ENCODE measurements around the gene TRMT1.

Gene TRMT1

DNA sequence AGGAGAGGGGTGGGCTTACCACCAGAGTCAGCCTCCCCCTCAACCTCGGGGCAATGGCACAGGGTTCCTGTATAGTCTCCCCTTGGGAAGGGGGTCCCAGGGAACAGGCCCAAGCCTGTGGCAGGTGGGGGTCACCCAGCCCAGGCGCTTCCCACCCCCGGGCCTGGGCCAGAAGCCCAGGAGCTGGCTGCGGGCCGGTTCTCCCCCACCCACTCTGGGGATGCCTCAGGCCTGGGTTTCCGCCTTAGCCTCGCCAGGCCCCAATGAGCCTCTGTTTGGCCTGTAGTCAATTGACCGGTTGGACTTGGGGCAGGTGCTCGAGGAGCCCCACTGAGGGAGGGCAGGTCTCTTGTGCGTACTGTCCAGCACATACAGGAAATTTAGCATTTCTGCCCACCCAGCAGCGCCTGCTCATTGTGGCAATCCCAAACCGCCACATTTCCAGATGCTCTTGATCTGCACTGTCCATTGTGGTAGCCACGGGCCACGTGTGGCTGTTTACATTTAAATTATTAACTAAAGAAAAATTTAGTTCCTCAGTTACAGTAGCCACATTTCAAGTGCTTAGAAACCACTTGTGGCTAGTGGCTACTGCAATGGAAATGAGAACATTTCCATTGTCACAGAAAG, 23.8 kb downstream of the TRMT1 start:
- FAIRE-seq (no peak), DNase-seq (ENCODE audit: insufficient read length, low spot score) (no peak)

DNA sequence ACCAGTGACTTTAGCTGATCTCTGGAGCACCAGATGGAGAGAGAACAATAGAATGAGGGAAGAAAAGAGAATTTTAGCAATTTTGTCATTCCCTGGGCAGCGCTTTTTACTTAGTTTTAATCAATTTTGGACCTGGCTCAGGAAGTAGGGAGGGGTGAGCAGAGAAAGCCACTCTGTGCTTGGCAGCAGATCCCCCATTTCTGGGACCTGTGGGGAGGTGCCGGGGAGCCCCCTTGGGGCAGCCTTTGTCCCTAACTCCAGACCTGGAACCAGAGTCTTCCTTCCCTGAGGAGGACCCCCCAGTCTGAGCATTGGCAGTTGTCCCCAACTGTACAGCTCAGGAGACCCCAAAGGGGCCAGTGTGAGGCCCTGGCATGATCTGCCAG, 24.4 kb downstream of the TRMT1 start:
- DNase-seq (ENCODE audit: insufficient read length, low spot score) (no peak), FAIRE-seq (no peak)

DNA sequence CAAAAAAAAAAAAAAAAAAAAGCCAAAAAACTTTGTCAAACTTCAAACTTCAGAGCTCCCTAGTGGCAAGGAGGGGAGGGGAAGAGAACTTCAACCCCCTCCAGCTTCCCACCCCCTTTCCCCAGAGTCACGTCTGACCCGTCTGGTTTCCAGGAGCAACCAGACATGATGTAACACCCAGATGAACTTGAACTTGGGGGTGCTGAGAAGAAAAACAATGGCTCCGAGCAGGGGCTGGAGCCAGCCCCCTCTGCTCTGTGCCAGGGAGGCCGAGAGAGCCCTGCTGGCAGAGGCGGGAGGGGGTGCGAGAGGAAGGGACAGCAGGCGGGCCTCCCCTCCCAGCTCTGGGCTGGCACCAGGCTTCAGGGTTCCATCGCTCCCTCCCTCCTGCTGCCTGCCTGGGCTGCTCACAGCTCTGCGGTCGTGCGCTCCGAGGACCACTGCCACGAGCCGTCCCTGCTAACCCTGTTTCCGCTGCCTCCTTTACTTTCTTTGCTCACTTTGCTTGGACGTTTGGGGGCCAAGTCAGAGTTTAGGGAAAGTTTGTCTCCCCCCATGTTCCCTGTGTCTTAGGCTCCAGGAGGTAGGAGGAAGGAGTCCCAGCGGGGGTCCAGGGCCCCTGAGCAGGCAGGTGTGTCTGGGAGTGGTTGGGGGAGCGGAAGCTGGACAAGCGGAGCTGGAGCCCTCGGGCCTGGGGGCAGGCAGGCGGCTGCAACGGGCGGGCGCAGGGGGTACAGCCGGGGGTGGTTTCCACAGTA, 25.0 kb downstream of the TRMT1 start:
- DNase-seq (ENCODE audit: insufficient read length, low spot score) (no peak), FAIRE-seq (no peak)

DNA sequence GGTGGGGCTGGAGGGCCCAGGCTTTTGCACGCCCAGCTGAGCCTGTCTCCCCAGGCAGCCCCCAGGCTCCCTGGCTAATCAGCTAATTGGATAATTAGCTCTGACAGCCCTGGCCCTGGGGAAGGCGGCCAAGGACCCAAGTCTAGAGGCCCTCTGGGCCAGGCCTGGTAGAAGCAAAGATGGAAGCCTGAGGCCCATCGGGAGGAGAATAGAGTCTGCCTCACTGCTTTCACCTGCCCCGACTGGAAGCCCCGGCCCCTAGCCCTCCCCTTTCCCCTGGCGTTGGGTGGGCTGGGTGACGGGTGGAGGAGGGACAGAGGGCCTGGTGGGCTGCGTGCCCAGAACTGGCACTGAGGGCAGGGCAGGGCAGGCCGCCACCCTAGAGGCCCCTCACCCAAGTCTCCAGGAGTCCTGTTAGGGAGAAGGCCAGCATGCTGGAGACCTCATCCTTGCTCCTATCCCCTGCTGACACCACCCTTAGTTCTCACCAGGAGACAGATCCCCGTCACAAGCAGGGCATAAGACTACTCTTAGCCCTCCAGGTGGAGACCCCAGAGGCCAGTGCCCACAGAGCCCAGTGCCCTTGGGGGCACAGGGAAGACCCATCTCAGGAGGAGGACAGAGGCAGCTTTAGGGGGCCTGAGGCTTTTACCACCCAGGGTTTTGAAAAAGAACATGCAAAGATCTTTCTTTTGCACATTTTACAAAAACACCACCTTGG, 25.9 kb downstream of the TRMT1 start:
- FAIRE-seq = no peak
- no peak for DNase-seq (ENCODE audit: insufficient read length, low spot score)

DNA sequence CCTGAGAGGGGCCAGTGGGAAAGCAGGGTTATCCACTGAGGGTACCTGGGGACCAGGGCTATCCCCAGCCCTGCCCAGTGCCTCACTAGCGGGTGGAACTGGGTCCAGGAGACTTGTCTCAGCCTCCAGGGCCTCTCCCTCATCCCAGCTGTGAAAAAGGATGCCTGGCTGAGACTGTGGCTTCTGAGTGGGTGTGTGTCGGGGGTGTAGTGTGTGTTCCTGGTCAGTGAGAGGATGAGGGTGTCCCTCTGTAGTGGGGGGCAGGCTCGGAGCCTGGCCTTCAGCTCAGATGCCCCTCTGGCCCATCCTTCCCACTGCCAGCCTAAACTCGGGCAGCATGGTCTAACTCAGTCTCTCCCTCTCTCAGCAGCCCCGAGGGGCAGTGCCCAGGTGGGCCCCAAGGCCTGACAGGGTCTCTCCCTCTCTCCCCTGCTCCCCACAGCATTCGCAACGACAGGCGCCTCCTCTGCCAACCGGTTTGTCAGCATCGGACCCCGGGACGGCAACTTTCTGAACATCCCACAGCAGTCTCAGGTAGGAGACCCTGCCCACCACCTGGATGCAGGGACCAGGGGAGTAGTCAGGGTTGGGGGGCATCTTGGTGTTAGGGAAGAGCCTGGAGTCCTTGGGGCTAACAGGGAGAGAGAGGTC, 26.6 kb downstream of the TRMT1 start:
- FAIRE-seq = no peak
- no peak for DNase-seq (ENCODE audit: insufficient read length, low spot score)

DNA sequence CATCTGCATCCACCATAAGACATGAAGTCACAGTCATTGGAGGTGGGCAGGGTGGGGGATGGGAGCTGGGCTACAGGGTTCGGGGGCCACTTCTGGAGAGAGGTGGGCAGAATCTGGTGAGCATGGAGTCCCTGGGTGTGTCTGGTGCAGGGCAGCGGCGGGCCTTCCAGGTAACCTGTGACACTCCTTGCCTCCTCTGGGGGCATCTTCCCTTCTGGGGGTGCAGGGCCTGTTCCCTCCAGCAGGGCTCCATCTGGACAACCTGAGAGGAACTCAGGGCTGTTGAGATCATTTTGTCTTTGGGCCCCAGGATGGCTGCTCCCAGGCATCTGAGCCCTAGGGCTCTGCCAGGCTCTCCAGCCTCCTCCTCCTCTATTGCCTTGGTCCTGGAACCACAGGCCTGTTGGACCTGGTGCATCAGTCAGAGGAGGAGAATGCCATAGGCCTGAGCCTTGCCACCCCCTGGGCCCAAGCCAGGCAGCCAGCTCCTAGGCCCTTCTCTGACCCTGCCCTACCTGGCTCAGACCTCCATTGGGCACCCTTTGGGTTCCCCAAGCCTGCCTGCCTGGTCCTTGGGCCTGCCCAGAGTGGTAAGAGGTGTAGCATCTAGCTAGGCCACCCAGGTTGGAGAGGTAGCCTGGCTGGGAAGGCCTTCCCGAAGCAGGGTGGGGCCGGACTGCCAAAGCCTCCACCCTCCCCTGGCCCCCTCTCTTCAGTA, 27.2 kb downstream of the TRMT1 start:
- FAIRE-seq = no peak
- peak; percentile 67 for DNase-seq (ENCODE audit: insufficient read length, low spot score)

DNA sequence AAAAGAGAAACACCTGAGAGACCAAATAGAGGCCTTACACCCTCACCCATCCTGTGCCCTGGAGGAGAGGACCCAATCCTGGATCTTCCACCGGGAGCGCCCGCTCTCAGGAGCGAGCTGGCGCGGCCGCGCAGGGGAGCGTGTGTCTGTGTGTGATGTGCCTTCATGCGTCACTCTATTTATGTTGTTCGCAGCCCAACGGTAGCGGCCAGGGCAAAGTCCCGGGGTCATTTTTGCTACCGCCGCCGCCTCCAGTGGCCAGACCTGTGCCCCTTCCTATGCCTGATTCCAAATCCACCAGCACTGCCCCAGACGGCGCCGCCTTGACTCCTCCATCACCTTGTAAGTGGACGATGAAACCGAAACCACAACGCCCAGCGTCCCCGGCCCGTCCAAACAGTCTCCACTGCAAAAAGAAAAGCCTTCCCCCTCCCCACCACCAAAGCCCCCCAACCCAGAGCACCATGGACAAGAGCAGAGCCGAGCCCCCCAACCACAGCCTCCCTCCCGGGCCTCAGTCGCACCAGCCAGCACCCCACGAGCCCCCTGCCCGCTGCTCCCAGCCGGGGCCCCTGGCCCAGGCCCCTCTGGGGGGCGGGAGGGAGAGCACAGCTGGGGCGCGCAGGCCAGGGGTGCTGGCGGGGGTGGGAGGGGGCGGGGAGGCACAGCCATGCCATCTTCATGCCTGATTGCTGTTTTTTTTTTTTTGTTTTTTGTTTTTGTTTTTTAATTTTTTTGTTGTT, 28.6 kb downstream of the TRMT1 start:
- DNase-seq (ENCODE audit: insufficient read length, low spot score) (no peak), FAIRE-seq (no peak)

DNA sequence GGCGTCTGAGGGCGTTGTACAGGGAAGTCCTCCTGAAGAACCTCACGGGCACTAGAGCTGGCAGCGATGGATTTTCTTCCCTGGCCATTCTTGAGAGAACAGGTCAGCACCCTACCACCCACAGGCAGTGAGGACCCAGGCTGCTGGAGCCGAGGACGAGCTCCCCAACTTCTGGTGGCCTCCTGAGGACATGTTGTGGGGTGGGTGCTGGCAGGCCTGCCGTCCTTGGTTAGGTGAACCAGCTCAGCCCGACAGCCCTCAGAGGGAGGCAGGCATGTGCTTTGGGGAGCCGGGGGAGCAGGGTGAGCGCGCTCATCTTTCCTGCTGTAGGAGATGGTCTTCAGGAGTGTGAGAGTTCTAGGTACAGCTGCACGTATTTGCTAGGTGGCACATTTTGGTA, 29.2 kb downstream of the TRMT1 start:
- no peak for FAIRE-seq
- DNase-seq (ENCODE audit: insufficient read length, low spot score) = no peak

DNA sequence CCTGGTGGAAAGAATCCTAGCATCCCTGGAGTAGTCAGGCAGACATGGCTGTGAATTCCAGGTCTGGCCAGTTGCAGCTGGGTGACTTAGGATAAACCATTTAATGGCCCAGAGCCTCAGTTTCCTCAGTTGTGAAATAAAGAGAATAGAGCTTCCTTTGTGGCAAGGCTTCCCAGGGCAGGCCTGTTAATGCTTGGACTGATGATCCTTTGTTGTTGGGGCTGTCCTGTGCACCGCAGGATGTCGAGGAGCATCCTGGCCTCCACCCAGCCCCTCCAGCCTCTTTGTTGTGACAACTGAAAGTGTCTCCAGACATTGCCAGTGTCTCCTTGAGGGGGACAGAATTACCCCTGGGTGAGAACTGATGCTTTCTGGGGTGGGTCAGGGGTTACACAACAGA, 30.2 kb downstream of the TRMT1 start:
- no peak for DNase-seq (ENCODE audit: insufficient read length, low spot score)
- FAIRE-seq = no peak

DNA sequence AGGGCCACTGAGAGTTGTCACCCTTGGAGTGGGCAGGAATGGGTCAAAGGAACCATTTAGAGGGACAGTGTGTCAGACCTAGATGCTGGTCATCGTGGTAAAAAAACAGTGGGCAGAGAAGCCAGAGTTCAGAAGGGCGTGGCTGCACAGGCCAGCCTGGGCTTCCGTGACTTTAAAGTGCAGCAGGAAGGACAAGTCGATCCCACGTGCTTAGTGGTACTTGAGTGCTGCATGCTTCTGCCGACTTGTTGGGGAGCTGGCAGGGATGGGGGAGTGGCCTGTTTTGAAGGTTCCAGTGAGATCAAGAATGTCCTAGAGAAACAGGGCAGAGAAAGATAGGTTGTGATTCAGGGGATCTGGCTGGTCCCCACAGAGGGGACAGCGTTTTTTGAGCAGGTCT, 30.9 kb downstream of the TRMT1 start:
- DNase-seq (ENCODE audit: insufficient read length, low spot score) (no peak), FAIRE-seq (no peak)

DNA sequence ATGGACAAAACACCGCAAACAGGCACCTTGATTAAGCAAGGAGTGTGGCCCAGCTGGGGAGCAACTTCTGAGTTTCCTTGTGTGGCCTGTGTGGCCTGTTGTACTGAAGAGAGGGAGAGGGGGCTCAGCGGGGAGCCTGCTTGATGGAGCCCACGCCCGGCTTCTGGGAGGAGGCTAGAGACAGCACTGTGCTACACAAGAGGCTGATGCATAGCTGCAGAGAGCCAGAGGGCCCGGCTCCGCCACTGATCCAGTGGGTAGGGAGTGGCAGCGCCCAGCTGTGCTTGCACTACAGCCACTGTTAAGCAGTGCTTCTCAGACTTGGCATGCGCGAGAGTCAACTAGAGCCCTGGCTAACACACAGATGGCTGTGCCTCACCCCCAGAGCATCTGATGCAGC, 32.9 kb downstream of the TRMT1 start:
- DNase-seq (ENCODE audit: insufficient read length, low spot score) = no peak

DNA sequence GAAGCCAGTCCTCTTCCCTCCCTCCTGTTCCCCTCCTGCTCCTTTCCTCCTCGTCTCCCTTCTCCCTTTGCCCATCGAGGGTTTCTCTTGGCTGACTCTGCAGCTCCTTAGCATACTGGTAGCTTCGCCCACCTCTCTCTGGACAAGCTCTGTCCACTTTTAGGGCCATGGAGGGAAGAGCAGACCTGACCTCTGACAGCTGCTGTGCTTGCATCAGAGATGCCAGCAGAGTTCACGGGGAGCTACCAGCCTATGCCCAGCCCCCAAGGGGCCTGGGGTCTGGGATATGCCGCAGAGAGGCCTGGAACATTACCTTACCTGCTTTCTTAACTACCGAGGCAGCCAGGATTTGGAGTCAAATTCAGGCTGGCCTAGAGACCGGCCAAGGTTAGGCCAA, 33.5 kb downstream of the TRMT1 start:
- FAIRE-seq = no peak

More for the DNA sequence above, 32.9 kb downstream of the TRMT1 start:
- FAIRE-seq = no peak

DNA sequence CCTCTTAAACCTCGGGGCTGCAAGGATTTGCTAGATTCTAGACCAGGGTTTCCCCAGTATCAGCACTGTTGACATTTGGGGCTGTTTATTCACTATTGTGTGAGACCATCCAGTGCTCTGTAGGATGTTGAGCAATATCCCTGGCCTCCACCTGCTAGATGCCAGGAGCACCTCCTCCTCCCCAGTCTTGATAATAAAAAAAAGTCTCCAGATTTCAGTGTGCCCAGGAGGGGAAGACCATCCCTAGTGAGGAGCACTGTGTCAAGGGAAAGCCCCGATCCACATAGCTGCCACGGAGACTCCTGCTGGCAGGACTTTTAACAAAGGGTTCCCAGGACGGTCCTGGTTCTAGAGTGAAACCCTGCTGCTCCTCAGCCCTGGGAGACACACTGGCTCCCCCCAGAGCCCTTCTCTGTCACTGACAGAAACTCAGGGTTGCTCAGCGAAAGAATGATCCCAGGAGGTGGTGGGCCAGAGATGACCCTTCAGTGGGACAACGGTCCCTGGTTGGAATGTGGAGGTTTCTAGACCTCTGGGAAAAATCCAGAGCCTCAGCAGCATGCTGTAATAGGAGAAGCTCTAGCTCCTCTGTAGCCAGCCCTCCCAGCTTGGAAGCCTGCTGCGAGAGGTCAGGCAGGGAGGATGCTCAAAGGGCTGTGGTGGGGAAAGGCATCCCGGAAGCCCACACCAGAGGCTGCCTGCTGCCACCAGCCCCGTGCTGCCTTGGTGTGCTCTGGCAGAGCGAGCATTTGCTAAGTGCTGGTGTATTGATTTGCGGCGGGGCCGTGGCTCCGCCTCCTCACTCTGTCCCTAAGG, 34.1 kb downstream of the TRMT1 start:
- DNase-seq (ENCODE audit: insufficient read length, low spot score) (no peak), FAIRE-seq (no peak)

More for the DNA sequence above, 33.5 kb downstream of the TRMT1 start:
- no peak for DNase-seq (ENCODE audit: insufficient read length, low spot score)

DNA sequence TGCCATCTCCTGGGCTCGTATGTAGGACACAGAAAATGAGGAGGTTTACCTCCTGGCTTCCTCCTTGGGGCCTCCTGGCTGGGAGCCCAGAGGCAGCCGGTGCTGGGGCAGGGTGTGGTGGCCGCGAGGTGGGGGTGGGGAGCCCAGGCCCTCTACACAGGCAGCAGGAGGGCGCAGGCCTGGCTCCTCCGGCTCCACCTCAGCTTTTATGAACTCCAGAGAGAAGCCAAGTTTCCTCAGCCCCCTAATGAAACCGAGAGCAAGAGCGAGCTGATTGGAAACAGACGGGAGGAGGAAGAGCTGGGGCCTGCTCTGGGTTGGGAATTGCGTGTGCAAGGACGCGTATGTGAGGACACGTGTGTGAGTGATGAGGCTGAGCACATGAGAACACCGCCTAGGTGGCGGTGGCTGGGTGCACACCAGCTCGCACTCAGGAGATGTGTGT, 37.0 kb downstream of the TRMT1 start:
- DNase-seq (ENCODE audit: insufficient read length, low spot score) (no peak), FAIRE-seq (no peak)

DNA sequence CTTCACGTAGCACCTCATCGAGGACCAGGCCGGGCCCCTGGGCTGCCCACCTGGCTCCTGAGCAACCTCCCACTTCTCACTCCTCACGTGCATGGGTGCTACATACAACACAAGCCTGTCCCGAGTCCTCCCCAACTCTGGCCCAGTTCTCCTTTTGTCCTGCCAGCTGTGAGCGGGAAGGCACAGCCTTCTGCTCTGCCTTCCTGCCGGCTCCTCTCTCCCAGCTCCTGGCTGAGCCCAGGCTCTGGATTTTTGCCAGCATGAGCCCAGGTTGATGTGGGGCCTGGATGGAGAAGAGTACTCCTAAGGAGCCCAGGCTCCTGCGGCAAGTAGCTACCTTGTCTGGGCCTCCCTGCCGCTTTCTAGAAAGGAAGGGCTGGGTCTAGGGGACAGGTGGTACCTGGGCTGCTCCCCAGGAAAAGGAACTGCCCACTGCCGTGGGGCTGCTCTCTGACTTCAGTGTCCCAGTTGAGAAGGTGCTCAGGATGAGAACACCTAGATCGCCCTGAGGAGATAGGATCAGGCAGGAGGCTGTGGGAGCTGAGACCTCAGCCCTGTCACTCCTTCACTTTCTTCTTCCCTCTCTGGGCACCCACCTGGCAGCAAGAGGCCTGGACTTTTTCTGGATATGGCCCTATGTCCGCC, 37.5 kb downstream of the TRMT1 start:
- DNase-seq (ENCODE audit: insufficient read length, low spot score) (no peak), FAIRE-seq (no peak)

DNA sequence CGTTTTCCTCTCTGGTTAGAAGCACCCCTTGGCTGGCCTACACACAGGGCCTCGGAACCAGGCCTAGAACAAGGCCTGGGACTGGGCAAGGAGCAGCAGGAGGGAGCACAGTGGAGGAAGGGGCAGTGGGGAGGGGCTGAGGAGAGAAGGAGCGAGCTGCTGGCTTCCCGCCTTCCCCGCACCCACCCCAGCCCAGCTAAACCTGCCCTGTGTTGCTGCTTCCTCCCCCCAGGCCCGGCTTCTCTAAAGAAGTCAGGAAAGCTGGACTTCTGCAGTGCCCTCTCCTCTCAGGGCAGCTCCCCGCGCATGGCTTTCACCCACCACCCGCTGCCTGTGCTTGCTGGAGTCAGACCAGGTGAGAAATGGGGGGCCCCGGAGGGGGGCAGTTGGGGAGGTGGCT, 38.2 kb downstream of the TRMT1 start:
- no peak for FAIRE-seq
- no peak for DNase-seq (ENCODE audit: insufficient read length, low spot score)

DNA sequence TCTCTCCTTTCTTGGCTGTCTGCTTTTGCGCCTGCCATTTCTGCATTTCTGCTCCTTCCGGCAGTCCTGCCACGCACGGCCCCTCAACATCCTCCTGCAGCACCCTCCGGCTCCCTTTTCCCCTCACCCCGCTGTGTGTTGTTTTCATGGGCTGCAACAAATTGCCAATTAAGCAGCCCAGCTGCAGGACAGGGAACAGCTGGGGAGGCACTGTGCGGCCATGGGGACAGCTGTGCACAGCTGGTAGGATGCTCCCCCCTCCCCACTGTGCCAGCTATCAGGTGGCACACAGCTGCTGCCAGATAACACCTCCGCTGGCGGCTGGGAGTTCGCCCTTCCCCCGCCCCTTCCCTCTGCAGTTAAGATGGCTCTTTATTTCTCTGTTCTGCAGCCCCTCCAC, 39.3 kb downstream of the TRMT1 start:
- FAIRE-seq (no peak), DNase-seq (ENCODE audit: insufficient read length, low spot score) (no peak)

DNA sequence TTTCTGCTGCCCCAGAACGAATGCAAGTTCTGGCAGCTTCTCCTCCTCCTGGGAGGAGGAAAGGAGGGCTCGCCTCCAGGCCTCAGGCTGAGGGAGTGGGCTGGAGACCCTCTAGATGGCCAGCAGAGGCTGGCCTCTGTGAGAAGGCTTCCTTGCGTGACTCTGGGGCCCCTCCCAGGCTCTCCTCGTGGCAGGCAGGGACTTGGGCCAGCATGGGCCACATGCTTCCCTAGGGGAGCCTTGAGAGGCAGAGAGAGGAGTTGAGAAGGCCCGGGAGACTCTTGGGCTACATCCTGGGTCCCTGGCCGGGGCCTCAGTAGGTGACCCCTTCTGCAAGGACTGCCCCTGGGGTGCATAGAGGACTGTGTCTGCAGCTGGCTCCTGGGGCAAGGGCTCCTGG, 39.8 kb downstream of the TRMT1 start:
- no peak for FAIRE-seq

DNA sequence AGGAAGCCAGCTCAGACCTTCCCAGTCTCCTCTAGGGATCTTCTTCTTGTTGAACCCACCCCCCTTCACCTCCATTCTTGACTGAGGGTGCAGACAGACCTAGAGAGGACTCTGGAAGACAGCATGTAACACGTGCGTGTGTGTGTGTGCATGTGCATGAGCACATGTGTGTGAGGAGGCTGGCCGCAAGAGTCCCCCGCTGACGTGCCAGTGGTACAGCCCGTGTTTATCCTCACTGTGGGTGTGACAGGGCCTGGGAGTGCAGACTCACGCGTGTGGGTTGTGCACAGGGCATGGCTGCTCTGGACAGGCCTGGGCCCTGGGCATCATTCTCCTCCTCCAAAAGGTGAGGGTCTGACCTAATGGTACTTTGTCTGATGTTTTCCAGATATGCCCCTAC, 40.2 kb downstream of the TRMT1 start:
- DNase-seq (ENCODE audit: insufficient read length, low spot score) (no peak), FAIRE-seq (no peak)

More for the DNA sequence above, 39.8 kb downstream of the TRMT1 start:
- DNase-seq (ENCODE audit: insufficient read length, low spot score) = no peak

Data from GM19239 (cell line).